ENCODE measurements around the gene TREX2. TPM values are rescaled to one million over a fixed set of nuclear protein-coding genes. Genes with fewer than 3 reads are reported as not detected.

TREX2 gene
- total RNA-seq, 1 experiment from 2014 or later = 1.1 TPM

DNA sequence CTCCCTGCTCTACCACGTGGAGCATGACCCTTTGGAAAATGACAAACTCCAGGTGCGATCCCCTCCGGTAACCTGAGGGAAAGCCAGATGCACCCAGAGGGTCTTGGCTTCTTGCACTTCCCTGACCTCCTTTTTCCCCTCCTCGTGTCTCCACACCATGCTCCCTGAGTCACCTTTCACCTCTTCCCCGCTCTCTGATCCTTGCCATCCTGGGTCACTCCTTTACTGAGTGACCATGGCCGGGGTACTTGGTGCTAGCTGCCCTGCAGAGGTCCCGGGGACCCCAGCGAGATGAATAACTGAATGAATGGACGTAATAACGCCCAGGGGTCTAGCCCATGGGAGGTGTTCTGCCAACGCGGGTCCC is 35.0 kb downstream of the TREX2 start:
- no peak overlapping the region for H4K91ac ChIP-seq (ENCODE audit: insufficient read length, low read depth, low read length)
- no peaks in the 10 kb centered on the region for H3K79me1 ChIP-seq (ENCODE audit: insufficient read depth, low read depth, low read length, poor library complexity, severe bottlenecking)
- no peak overlapping the region for H2BK12ac ChIP-seq (ENCODE audit: insufficient read length, low read depth, low read length)
- H3T11ph ChIP-seq (ENCODE audit: low read length) = no peak overlapping the region
- Mint-ChIP-seq H3K4me1 (peaks cover 7 to 8% of the 10 kb centered on the region in 2 experiments; a peak in 2 of 4 replicates), H3K27me3 (ENCODE audit: low read depth) (peaks cover 42% of the 10 kb centered on the region), H3K36me3 (ENCODE audit: insufficient read depth in 1 of 3, low read depth in 3 of 3) (peaks cover 8 to 10% (median 10%) of the 10 kb centered on the region in 3 experiments; a peak in 4 of 7 replicates), H3K4me3 (peak overlapping the region; percentile 56 to 75), H3K9me3 (peaks cover 63 to 77% of the 10 kb centered on the region in 2 experiments), H3K27ac (no peak overlapping the region; a peak in 1 of 7 replicates)
- no peak overlapping the region for H4K8ac ChIP-seq (replicated peaks; ENCODE audit: insufficient read length, low read depth, low read length)
- peak overlapping the region; percentile 46 for H3K4me2 ChIP-seq (ENCODE audit: insufficient read depth, insufficient read length, low read length)
- H3K9me3 ChIP-seq (ENCODE audit: control insufficient read depth, low read depth, low read length) = peaks cover 25% of the 10 kb centered on the region
- H2BK15ac ChIP-seq (ENCODE audit: low read depth, low read length) = no peak overlapping the region
- no peak overlapping the region for H3K23ac ChIP-seq (ENCODE audit: insufficient read length, low read depth, low read length)
- no peak overlapping the region for H2BK120ac ChIP-seq (ENCODE audit: low read depth, low read length, poor library complexity, severe bottlenecking)
- H4K20me1 ChIP-seq (ENCODE audit: control insufficient read depth, insufficient read depth, insufficient read length) = no peaks in the 10 kb centered on the region
- DNase-seq = no peak
- H2BK5ac ChIP-seq (ENCODE audit: insufficient read length, low read length) = no peak overlapping the region
- no peak overlapping the region for H3K18ac ChIP-seq (ENCODE audit: insufficient read length, low read depth, low read length)
- H3K27ac ChIP-seq (ENCODE audit: insufficient read length, low read depth, low read length) = no peak overlapping the region
- no CpG with 5 or more reads among the region's 12 CpGs for WGBS (ENCODE audit: extremely low coverage, insufficient read length, low lambda C conversion rate)
- H3K56ac ChIP-seq (ENCODE audit: insufficient read length, low read depth, low read length) = no peak overlapping the region
- H3K27me3 ChIP-seq (ENCODE audit: insufficient read depth, low read length) = peaks cover 7% of the 10 kb centered on the region; the same call in 1 of the 2 replicates
- H2BK20ac ChIP-seq (ENCODE audit: low read depth, low read length, poor library complexity, severe bottlenecking) = no peak overlapping the region
- no peak overlapping the region for H2AK5ac ChIP-seq (ENCODE audit: insufficient read length, low read length)
- no peak overlapping the region for H4K5ac ChIP-seq (ENCODE audit: insufficient read length, low read depth, low read length)
- H3K79me2 ChIP-seq (ENCODE audit: insufficient read depth, low read length) = no peaks in the 10 kb centered on the region
- H3K4ac ChIP-seq (ENCODE audit: low read depth, low read length) = no peak overlapping the region
- H3K23me2 ChIP-seq (ENCODE audit: insufficient read length, low read depth, low read length, poor library complexity, severe bottlenecking) = no peaks in the 10 kb centered on the region
- H3K4me1 ChIP-seq (ENCODE audit: insufficient read depth, low read length) = no peaks in the 10 kb centered on the region
- H3K14ac ChIP-seq (ENCODE audit: insufficient read depth, low read length) = no peak overlapping the region
- no peak overlapping the region for H3K9ac ChIP-seq (ENCODE audit: extremely low read depth, insufficient read length, low read length)
- TF ChIP-seq CTCF (conservative IDR thresholded peaks at IDR 0.05) = no peak
- H2AFZ ChIP-seq (ENCODE audit: low read length) = no peak overlapping the region

Data from H9 (cell line).